A375 (cell line): Measurements from ENCODE around the gene NDUFB7. TPM values are rescaled to one million over a fixed set of nuclear protein-coding genes. Genes with fewer than 3 reads are reported as not detected.

Source experiments
- small RNA-seq: library from RNA; depleted of rRNA; stranded (forward); fragments of <200 nt; gene quantifications from one replicate; pipeline ENCODE3, GENCODE V24; 2014
- total RNA-seq: library from RNA; depleted of rRNA; stranded (reverse); fragments of >200 nt; shearing (Covaris generic); gene quantifications from 2 replicates; pipeline ENCODE4 v1.2.3, GENCODE V29; 2014; rRNA removed

Gene NDUFB7
- total RNA-seq: 697 and 925 TPM in 2 replicates

GRCh38 chr19:14571695-14572490 is at the start of gene NDUFB7:
NDUFB7 (minus strand) TSS chr19:14572066; CDS start chr19:14572000, 66 bp downstream.

GRCh38 chr19:14582894-14583340 is 11.1 kb upstream of the NDUFB7 start, which contains the start of gene CLEC17A:
CLEC17A (plus strand) TSS chr19:14583084; CDS start chr19:14583161, 77 bp downstream.

GRCh38 chr19:14529254-14530004 is 42.4 kb downstream of the NDUFB7 start, which contains the start of gene TECR:
TECR (plus strand) TSS chr19:14529594; CDS start chr19:14529697, 103 bp downstream.

GRCh38 chr19:14517840-14518505 is 53.9 kb downstream of the NDUFB7 start, which contains the start of gene DNAJB1:
DNAJB1 (minus strand) TSS chr19:14518397; CDS start chr19:14518349, 48 bp downstream.

Small RNAs within 50 kb of the gene (small RNA-seq; reads per million reads assigned to genes)
- not detected for gene RN7SL842P

Other genes with a start within 250 kb of the NDUFB7 start
- 66.4 and 85.1 TPM in 2 replicates for gene ADGRE5, start 190.6 kb downstream of the NDUFB7 start, total RNA-seq
- 232 and 245 TPM in 2 replicates for gene DDX39A, start 152.7 kb downstream of the NDUFB7 start, total RNA-seq
- 118 and 123 TPM in 2 replicates for gene PKN1, start 138.8 kb downstream of the NDUFB7 start, total RNA-seq
- gene PTGER1, start 96.7 kb downstream of the NDUFB7 start, total RNA-seq: 0.45 and 0.53 TPM in 2 replicates
- 194 and 198 TPM in 2 replicates for gene GIPC1, start 75.9 kb downstream of the NDUFB7 start, total RNA-seq
- 104 and 105 TPM in 2 replicates for gene DNAJB1, start 53.7 kb downstream of the NDUFB7 start, total RNA-seq
- gene TECR, start 42.5 kb downstream of the NDUFB7 start, total RNA-seq: 93.7 and 114 TPM in 2 replicates
- gene CLEC17A, start 11.0 kb upstream of the NDUFB7 start, total RNA-seq: 0.21 TPM in 1 of 2 replicates, not detected in the other
- gene ADGRE3, start 102.8 kb upstream of the NDUFB7 start, total RNA-seq: not detected in 2 replicates
- 18.4 and 25.6 TPM in 2 replicates for gene ZNF333, start 118.0 kb upstream of the NDUFB7 start, total RNA-seq
- 0.82 and 1.3 TPM in 2 replicates for gene ADGRE2, start 206.5 kb upstream of the NDUFB7 start, total RNA-seq